SKM-1 (cell line): ENCODE data around the gene HK1.
A peak's percentile ranks its signal among the peaks of the same experiment; 100 is the strongest.
"Not testable (repeated sequence)": the region's sequence is repeated elsewhere in the genome, so short reads cannot be mapped to it uniquely, and the experiment has no call there.

Source experiments
- DNase-seq: peaks from one replicate; lab custom pipeline; 2025; ENCODE audit not compliant: unreplicated experiment; lab: John Stamatoyannopoulos, UW

HK1 gene

GRCh38 chr10:69326692-69327091 is 48.4 kb downstream of the HK1 start:
- no peak for DNase-seq

DNA sequence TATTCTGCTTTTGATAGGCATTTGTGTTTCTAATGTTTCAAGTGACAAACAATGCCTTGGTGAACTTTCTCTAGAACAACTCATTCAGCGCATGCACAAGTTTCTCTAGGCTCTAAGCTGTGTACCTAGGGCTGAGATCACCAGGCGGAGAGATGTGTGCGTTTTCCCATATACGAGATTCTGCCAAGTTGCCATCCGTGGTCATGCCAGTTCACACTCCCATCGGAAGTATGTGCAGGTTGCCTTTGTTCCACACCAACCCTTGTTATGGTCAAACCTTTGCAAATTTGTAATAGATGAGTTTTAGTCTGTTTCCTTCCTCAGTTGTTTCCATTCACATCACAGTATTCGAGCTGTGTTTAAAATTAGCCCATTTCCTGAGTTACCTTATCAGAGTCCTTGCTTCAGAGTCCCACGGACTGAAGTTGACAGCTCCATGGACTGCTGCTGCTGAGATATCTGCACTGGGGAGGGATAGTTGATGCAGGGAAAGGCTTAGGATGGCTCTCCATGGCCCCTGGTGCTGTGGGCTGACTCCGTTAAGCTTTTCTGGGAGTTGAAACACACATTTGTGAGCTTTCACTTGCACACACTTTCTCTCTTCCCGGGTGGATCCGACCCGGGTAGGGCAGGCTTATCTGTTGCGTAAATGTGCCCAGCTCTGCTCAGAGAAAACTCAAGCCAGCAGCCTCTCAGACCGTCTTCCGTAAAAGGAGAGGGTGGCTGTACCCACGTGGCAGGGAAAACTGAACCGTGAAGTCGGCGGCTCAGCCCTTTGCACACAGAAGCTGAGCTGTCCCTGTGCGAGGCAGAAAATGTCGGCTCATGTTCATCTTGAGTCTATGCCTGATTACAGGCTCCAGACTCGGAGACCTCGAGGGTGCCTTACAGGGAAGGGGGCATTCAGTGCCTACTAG is 49.4 kb downstream of the HK1 start:
- peak; percentile 69 for DNase-seq

DNA sequence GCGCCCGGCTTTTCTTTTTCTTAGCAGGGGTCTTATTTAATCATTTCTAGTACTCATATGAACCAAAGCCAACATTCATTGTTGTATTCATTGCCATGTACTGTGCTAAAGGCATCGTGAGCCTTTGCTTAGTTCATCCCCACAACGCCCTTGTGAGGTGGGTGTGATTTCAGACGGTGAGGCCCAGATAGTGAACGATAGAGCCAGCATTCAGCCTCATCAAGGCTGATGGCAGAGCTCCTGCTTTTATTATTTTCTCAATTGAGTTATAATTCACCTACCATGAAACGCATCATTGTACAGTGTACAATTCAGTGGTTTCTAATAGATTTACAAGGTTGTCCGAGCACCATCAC is 50.1 kb downstream of the HK1 start:
- DNase-seq, result no peak

DNA sequence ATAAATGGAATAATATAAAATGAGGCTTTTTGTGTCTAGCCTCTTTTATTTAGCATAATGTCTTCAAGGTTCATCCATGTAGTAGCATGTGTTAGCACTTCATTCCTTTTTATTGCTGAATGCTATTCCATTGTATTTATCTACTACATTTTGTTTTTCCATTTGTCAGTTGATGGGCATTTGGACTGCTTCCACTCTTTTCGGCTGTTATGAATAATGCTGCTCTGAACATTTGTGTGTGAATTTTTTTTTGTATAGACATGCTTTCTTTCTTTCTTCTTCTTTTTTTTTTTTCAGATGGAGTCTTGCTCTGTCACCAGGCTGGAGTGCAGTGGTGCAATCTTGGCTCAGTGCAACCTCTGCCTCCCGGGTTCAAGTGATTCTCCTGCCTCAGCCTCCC is 50.6 kb downstream of the HK1 start:
- not testable (repeated sequence) for DNase-seq

DNA sequence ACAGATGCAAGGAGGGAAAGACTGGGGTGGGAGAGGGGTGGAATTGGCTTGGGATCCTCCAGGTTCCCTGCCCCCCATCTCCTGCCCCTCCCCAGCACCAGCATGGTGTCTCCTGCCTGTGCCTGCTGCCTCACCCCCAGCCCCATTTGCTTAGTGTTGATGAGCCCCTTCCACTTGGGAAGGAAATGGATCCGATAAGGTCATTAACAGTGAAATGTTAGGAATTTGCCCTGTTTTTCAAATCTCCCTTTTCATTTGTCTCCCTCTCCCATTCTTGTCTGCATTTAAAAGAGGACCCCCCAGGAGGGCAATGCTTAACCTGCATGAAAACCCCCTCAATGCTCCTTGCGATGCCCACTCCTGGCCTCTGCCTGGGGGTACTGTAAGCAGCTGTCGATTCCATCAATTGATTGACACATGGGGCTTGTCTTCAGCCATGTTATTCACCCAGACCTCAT is 51.5 kb downstream of the HK1 start:
- DNase-seq, result no peak

DNA sequence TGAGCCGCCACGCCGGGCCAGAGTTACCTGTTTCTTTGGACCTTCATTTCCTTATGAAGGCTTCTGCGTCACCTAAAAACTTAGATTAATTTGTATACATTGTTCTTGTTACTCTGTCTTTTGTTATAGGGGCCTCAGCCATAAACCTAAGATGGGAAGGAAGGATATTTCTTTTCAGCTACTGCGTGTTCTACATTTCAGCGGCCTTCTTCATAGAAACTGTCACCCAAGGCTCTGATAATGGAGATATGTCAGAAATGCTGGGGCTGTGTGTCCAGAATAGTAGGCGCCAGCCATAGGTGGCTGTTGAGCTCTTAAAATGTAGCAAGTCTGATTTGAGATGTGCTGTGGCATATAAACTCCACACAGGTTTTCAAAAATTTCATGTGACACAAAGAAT is 52.9 kb downstream of the HK1 start:
- no peak for DNase-seq

DNA sequence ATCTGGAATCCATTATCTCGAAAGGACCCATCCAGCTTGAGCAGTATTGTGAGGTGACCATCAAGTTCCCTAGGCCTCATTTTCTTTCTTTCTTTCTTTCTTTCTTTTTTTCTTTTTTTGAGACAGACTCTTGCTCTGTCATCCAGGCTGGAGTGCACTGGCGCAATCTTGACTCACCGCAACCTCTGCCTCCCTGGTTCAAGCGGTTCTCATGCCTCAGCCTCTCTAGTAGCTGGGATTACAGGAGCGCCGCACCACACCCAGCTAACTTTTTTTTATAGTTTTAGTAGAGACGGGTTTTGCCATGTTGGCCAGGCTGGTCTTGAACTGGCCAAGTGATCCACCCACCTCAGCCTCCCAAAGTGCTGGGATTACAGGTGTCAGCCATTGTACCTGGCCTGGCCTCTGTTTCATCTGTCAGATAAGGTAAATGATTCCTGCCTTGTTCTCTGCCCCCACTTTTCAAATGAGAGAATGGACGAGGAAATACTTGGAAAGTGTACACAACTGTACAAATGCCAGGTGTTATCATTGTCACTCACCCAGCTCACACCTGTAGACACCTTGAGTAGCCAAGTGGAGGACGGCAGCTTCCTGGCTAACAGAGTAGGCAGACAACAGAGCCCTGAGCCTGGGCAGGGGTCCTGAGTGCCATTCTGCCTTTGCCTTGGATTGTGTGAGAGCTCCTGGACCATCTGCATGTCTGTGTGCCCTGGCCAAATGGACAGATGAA is 54.1 kb downstream of the HK1 start:
- DNase-seq, result no peak

DNA sequence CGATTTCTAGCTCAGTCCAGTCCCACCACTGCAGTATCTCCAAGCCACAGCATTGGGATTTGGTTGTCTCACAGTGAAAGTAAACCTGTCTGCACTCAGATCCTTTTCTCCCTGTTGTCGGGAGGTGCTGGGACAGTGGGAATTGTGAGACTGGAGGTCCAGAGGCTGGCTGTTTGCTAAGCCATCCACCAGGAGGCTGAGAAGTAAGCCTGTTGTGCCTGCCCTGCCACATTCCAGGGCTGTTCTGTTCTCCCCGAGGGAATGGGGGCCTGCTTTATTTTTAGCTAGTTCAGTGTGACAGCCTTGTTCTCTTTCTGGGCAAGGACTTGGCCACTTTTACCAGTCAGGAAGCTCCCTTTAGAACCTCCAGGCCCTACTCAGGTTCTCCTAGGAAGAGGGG is 54.9 kb downstream of the HK1 start:
- DNase-seq, result no peak

- not testable (repeated sequence) for DNase-seq
These were observed 55.6 kb downstream of the HK1 start for GRCh38 chr10:69333865-69334301.

GRCh38 chr10:69334302-69335062 is 56.2 kb downstream of the HK1 start:
- DNase-seq, result no peak

DNA sequence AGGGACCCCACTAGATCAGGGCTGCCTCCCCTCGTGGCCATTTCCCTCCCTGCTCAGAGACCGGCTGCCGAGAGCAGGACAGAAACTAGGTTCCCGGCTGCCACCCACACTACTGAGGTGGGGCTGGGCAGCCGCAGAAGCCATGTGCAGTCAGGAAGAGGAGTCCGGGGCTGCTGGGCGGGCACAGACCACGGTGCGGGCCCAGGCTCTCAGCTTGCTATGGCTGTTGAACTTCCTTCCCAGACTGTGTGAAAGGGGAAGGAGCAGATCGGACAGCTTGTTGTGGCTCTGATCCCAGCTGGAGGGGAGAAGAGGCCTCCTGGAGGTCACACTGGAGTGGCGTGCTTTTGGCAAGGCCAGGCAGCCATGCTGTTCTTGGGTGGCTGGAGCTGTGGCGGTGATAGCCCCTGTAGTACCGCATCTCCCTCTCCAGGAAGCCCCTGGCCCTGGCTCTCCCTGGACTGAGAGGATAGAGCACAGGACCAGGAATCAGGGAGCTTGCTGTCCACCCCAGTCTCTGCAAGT is 56.8 kb downstream of the HK1 start:
- peak; percentile 75 for DNase-seq

DNA sequence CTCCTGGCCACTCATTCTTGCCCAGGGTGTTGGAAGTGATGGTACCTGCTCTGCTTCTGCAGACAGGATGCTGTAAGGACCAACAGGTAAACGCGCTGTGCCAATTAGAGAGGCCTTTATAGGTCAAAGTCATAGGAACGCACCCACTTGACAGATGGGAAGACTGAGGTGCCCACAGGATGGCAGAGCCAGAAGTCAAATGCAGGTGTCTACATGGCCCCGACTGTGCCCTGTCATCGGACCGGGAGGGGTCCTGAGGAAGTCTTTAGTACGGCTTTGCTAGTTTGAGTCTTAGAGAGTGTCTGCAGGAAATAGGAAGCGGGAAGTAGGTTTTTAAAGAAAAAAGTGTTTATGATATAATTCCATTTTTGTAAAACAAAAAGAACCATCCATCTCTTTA is 57.3 kb downstream of the HK1 start:
- no peak for DNase-seq

DNA sequence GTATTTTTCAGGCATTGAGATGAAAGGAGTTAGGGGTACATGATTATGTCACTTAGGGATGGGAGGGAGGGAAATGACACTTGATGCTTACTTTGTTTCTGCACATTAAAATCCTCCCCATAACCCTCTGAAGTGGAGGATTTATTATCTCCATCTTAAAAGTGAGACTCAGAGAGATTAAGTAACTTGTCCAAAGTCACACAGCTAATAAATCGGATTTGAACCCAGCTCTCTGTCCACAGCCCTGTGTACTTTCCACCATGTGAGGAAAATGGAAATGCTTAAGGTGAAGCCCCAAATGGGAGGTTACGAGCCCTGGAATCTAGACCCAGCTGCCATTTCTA is 58.6 kb downstream of the HK1 start:
- no peak for DNase-seq

DNA sequence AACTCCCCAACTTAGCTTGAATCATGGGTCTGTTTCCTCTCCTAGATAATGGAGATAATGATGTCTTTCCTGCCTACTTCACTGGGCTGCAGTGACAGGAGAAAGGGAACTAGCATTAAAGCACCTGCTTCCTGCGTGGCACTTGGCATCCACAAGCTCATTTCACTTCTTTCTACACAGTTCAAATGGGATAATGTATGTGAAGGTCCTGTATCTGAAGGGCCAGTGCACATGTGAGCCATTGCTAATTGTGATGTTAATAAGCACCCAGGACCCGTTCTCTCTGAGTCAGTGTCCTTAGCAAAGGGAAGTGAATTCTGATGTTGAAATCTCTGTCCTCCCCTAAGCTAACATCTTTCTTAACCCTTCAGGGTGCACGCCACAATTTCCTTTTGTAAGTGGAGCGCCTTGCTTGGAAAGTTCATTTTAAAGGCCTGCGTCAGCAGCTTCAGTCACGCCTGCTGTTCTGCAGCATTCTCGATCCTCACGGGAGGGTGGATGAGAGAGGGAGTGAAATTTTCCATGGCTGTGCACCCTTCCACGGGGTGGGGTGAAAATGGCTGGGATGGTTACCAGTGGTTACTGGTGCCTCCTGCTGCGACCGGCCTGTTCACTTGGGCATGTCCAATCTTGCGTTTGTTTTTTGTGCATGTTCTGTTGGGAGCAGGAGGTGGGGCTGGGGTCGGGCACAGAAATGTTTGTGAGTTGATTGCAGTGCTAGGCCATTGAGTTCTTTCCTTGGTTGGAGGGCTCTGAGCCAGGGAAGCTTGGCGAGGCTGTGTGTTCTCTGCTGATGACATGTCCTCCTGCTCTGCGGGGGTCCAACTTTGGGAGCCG is 59.2 kb downstream of the HK1 start:
- peak; percentile 95 for DNase-seq

- DNase-seq, result no peak
These were observed 59.8 kb downstream of the HK1 start for GRCh38 chr10:69338133-69338456.

- DNase-seq, result no peak
These were observed 60.5 kb downstream of the HK1 start for GRCh38 chr10:69338547-69339450.

- DNase-seq, result no peak
These were observed 62.4 kb downstream of the HK1 start for GRCh38 chr10:69340695-69341094.

- DNase-seq, result no peak
These were observed 65.6 kb downstream of the HK1 start for GRCh38 chr10:69343905-69344304.

GRCh38 chr10:69344591-69345252 is 66.4 kb downstream of the HK1 start:
- DNase-seq, result no peak
